Stimulated activated CD4-positive, alpha-beta T cell treated with anti-CD3 and anti-CD28 coated beads, Interleukin-15, amount 100 ng/mL, for 1 hour (primary cell): ENCODE results near the gene ERG.

Source experiments
- DNase-seq, 2 donors: peaks; one replicate each; pipeline ENCODE4 v3.0.0-alpha.2; 2020; ENCODE audit warnings: low read depth in 1 of 2, low spot score in 1 of 2

The ERG gene

DNA sequence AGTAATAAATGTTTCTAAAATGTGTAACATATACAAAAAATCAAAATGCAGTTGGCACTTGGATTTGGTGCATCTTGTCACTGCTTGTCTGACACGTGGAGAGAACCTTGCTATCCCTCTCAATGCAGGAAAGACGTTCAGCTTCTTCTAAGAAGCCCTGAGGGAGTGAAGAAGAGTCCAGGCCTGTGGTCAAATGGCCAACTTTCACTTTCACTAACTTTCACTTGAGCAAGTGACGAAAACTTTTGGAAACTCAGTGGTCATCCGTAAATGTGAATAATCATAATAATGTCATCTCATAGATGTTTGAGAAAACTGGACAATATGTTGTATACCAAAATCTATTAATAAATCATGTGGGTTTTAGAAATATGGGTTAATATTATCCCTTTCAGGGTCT, 61.9 kb downstream of the ERG start:
- no peak for DNase-seq

DNA sequence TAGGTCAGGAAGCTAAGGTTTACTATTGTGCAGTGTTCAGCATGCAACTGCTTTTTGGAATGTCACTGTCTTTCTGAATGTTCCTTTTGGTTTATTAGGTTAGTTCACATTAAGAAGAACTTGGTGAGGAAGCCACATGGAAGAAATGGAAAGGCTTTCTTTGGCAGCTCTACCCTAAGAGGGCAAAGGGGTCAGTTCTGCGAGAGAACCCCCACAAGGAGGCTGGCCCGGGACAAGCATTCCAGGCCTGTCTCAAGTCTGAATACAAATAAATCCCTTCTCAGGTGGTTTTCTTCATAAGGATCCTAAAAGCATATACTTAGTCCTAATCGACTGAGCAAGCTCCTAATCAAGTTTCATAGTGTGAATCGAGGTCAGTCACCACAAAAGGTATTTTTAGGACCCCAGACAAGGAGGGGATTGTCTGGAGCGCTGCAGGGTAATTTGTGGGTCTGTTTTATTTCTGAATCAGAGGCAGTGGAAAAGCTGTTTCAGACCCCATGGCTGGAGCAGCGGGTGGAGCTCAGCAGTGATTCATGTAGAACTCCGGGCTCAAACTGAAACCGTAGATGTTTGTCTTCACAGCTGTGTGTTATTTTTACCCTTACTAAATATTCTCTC, 63.3 kb downstream of the ERG start:
- no peak for DNase-seq

DNA sequence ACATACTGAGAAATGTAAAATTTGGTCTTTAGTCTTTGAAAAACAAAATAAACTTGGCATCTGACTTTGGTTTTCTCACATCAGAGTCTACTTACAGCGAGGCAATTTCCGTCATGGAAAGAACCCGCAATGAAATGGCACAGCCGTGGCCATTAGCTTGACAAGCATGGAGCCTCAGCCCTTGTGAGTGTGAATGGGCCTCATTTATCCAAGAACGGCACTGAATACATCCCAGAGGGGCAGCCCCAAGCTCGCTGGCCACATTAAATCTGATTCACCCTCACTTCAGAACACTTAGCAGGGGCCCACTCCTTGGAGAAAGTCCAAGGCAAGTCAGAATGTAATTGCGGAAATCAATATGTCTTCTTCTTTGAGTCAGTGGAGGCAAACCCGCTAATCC, 64.8 kb downstream of the ERG start:
- DNase-seq = no peak

DNA sequence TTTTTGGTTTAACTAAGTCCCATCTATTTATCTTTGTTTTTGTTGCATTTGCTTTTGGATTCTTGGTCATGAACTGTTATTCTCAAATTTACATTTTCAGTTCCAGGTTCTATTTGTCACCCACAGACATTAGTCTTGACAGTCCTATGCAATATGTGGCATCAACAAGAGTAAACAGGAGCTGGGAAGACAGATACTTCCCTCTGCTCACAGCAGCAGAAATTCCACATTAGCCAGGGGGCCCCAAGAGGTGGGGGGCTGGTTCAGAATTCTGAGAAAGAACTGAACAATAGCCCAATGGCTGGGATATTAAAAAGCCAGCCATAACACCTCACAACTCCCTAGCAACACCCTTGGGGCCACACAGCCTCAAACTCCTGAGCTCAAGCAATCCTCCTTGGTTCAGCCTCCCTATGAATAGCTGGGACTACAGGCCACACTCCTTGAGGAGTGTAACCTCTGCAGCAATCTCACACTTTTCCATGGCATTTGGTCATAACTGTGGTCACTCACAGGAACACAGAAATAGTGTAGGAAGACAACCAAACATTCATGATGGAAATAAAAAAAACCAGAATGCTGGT, 67.8 kb downstream of the ERG start:
- DNase-seq = no peak

DNA sequence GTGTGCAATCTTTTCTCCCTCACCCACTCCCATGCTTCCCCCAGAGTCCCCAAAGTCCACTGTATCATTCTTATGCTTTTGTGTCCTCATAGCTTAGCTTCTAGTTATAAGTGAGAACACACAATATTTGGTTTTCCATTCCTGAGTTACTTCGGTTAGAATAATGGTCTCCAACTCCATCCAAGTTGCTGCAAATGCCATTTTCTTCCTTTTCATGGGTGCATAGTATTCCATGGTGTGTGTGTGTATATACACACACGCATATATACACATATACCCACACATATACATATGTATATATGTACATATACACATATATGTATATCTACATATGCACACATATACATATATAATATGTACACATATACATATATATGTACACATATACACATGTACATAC, 69.3 kb downstream of the ERG start:
- no peak for DNase-seq

DNA sequence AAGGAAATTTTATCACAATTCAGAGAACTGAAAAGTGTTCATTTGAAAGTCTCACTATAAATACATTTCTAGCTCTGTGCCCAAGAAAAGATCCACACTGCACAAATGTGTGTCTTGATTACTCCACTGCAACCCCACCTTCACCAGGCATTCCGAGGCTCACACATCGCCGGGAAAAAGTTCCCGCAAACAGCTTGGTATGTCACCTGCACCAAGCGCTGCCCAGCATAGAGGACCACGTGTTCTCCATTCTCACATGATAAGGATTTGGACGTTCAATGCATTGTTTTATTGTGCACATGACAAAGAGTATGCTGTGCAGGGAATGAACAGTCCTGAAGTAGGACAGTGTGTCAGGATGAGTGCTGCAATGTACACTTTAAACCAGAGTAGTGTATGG, 70.1 kb downstream of the ERG start:
- no peak for DNase-seq

DNA sequence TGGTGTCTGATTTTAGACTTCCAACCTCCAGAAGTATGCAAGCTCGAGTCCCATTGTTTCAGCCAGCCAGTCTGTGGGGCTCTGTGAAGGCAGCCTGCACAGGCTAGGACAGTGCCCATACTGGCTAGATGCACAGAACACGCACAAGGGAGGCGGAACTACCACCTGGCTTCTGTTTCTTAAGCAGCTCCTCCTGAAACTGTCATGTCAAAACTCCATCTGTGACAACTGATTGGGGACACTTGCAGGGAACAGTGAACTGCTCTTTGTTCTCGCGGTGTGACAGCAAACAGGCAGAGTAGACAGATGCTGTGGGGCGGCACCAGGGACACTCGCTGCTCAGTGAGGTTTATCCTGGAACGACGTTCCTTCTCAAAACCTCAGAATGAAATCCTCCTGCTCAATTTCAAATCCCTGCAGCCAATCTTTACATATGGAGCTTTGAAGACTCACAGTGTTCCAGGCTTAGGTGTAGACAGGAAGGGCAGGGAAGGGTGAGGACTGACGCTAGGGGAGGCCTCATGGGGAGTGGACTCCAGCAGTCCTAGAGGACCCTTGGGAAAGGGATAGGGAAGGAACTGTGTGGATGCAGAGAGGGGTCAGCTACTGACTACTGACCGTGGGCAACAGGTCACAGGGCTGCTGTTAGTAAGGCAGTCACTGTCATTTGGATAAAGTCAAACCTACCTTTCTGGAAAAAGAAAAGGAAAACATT, 73.8 kb downstream of the ERG start:
- DNase-seq = no peak

DNA sequence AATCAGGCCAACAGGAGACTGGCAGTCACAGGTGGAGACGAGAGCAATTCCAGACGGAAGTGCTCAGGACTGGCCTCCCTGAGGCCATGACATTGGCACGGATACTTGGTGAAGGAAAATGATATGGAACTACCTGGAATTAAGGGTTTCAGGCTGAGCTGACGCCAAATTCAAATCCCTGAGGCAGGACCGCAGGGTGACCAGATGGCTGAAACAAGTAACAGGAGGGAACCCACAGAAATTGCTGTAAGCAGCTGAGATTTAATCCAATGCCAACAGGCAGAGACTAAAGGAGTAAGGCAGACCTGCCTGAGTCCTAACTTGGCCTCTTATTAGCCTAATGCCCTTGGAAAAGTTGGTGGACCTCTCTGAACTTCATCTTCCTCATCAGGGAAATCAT, 76.2 kb downstream of the ERG start:
- no peak for DNase-seq

DNA sequence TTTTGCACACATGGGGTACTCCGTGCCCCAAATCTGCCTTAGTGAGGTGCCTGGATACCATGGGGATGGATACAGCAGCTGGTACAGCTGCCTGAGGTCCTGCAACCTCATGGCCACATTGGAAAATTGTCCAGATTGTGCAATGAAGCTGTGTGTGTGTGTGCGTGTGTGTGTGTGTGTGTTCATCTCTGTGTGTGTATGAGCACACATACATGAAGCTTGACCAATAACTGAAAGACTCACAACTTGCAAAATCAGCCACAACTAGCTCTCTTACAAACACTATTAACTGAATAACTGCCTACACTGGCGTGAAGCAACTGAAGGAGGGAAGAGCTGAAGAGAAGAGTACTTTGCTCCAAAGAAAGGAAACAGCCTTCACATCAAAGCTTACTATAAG, 78.1 kb downstream of the ERG start:
- no peak for DNase-seq

DNA sequence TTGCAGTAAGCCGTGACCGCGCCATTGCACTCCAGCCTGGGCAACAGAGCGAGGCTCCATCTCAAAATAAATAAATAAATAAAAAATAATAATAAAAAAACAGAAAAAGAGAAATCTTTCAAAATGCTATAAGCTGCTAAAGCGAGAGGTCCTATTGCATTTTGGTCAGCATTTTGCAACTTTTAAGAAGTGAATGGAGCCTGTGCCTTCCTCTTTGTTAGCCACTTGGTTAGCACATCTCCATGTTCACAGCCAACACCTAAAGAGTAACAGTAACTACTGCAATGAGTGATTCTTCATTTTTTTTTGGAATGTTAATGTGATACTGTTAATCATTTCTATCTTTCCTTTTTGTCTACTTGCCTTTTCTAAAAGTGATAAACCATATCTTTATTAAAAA, 80.6 kb downstream of the ERG start:
- DNase-seq = no peak

DNA sequence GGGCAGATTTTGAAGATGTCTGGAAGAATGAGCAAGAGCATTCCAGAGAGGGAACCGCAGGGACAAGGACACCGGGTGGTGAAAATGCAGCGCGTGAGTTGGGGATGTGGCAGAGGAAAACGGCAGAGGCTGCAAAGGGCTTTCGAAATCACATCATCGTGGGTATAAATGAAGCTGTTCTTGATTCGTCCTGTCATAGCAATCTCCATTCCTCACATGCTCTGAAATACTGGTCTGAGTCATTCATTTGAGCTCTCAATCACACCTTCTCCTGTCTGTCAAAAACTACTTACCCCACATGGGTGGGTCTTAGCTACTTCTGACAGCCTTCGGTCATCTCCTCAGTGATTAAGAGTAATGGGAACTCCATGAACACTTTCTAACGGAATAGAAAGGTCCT, 81.5 kb downstream of the ERG start:
- DNase-seq = no peak

DNA sequence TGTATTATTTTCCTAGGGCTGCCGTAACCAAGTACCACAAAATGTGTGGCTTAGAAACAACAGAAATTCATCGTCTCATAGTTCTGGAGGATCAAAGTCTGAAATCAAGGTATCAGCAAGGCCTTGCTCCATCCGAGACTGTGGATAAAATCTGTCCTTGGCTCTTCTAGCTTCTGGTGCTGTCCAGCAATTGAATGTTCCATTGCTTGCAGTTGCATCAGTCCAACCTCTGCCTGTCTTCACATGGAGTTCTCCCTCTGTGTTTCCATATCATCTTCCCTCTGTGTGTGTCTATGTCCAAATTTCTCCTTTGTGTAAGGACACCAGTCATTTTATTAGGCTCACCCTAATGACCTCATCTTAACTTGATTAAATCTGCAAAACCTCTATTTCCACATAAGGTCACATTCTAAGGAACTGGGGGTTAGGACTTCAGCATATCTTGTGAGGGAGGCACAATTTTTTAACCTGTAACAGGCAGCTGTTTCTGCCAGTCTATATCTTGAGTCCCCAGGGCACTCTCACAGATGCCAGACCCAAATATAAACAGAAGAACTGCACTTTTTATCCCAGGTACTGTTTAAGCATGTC, 84.2 kb downstream of the ERG start:
- no peak for DNase-seq

DNA sequence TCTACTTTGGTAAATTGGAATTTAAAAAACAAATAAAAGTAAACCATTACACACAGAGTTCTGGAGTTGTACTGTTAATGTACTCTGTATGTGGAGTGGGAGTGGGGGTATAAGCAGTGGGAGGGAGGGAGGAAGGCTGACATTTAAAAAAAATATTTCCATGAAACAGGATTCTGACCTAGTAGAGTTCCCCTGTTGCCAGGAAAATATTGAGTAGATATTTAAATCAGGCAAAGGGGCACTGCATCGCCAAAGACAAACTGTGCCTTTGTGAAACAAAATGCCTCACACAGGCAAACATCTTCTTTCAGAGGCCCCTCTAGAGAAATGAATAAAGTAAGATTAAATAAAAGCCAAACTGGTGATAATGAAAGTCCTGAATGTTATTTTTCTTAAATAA, 87.8 kb downstream of the ERG start:
- no peak for DNase-seq

DNA sequence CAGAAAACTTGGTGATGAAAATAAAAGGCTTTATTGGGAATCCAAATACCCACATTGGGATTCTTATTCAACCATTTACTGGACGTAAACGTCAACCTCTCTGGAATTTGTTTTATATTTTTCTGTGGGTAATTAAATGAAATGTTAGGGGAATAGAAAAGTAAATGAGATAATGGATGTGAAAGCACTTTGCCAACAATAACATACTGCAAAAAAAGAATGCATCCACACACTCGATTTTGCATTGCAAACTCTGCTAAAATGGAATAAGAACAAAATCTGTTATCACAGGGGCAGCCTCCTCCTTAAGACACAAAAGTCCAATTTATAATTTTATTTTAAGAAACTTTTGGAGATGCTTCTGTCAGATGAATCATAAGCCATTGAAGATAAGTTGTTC, 88.4 kb downstream of the ERG start:
- DNase-seq = no peak

DNA sequence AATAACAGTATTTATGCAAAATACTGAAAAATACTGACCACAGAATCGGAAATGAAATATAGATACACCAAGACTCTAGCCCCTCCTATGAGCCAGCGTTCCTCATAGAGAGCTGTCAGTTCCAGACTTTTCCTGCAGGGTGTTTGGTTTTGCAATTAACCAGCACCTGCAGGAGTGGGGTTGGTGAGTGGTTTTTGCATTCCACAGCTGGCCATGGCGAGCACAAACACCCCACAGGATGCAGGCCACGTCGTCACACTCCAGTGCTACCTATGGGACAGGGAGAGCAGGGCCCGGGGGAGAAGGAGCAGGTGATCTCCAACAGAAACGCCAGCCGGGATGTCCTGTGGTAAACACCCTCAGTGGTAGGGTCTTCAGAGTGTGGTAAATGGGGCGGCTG, 94.1 kb downstream of the ERG start:
- no peak for DNase-seq

DNA sequence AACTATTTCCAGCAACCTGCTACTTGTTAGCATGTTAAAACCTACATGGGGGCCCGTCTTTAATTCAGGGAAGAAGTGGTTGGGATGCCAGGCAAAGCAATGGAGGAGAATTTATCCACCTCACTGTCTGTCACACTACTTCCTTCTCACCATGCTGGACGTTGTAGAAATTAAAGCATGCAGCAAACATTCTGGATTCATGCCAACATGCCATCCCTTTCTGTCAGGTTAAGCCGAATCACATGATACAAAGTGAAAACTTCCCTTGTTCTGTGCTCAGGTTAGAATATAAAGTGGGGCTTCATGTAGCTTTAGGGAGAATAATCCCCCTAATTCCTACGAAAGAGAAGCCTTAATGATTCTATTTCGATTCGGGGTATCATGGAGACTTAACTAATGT, 95.5 kb downstream of the ERG start:
- DNase-seq = no peak

DNA sequence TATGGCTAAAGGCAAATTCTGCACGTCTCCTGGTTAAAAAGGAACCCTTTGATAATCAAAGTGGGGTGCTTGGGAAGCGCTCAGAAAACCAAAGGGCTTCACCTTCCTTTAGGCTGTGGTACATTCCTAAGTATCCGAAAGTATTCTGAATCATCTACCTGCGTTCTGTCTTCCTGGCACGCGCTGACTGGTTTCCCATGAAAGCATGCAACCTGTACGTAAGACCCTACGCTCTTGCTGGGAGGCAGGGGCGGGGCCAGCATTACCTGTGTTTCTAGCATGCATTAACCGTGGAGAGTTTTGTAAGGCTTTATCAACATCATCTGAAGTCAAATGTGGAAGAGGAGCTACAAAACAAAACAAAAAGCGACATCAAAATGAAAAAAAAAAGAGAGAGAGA, 96.0 kb downstream of the ERG start:
- DNase-seq = no peak

DNA sequence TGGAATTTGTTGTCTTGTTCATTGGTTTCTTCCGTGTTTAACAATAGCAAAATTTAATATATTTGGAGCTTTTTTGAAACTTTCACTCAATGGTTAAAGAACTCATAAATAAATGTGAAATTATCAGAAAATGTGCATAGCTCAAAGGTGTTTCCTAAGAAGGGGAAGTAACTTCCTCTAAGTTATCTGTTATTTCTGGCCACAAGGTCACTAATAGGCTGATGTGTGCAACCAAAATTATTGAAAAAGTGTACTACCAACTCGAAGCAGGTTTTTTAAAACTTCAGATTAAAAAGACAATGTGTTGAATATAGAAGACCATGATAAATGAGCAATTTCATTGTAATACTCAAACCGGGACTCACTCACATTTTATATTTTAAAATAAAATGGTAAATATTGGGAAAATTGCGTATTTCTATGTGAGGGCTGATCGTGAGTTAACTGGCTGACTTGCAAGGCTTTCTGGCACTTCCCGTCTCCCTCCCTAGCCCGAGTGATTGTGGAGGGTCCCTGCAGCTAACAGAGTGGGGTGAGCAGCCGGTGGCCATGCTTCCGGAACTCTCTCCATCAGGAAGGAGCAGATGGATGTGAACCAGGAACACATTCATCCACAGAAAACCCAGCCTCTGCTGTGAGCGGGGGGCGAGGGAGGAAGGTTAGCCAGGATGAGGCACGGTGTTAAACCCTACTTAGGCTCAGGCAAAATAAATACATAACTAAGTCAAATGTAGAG, 96.9 kb downstream of the ERG start:
- DNase-seq = no peak

DNA sequence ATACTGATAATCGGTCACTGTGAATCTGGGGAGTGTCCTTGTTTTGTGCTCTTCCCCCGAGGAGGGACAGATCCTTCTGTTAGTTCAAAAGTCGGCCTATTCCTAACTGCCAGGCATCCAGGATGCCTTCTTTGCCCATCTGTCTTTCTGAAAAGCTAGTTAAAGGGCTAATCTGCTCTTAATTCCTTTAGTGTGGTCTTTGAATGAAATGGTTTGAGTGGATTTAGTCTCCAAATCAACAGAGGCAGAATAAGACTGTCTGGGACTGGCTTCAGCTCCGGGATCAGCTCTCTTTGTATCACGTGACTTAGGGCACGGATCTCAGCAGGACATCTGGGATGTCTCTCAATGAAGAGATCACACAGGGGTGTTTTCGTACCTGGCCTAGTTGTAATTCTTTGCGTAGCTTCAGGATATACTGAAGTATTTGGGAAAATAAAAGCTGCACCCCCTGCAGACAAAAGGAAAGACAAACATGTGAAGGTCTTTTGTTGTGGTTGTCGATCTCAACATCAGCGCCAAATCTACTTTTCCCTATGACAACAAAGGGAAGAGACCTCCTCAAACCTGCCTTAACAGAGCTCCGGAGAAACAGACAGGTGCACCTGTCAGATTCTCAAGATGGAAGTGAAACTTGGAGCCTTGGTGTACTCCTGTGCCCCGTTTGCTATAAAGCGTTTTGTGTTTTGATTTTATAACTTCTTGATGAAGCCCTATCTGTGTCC, 97.9 kb downstream of the ERG start:
- DNase-seq = no peak

DNA sequence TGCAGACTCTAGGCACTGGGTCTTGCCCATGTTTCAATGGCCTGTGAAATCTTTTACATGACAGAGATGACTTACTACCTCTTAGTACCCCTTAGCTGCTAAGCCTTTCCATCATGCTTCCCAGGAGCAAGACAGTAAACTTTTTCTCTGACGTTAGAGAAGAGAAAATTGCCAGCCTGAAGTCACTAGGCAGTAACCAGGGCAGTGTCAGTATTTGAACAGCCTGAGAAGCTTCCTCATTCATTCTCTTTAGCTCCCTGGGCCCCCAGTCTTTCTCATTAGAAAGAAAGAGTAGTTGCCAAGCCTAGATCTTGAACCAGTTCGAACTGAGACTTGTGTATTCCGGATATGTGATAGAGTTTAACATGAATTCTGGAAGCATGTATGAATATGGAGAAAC, 99.2 kb downstream of the ERG start:
- DNase-seq = no peak

DNA sequence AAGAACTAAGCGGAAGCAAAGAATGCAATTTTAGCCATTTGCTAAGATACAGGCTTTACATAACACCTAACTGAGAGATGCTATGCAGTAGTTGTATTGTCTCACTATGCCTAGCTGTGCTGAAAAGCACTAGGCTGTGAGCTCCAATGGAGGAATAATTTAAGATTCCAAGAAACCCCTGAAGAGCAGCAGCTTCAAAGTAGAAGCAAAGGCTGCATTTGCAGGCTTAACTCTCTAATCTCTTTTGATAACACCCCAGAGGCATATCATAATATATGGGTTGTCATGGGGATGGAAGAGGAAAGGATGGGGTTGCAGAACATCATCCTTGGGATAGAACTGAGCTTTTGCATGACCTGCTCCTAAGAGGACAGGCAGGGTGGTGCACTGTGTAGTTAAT, 102.0 kb downstream of the ERG start:
- no peak for DNase-seq
